ENCODE results near the gene PKN1.

Gene PKN1

DNA sequence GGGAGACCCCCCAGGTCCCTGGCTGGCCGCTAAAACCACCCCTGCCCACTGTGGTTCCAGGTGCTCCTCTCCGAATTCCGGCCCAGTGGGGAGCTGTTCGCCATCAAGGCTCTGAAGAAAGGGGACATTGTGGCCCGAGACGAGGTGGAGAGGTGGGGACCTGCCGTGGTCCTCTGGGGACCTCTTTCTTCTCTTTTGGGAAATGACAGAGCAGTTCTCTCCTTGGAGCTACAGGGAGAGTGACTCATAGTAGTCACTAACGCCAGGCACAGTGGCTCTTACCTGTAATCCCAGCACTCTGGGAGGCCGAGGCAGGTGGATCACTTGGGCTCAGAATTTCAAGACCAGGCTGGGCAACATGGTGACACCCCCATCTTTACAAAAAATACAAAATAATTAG lies 34.7 kb downstream of the PKN1 start:
- DNase-seq = no peak

DNA sequence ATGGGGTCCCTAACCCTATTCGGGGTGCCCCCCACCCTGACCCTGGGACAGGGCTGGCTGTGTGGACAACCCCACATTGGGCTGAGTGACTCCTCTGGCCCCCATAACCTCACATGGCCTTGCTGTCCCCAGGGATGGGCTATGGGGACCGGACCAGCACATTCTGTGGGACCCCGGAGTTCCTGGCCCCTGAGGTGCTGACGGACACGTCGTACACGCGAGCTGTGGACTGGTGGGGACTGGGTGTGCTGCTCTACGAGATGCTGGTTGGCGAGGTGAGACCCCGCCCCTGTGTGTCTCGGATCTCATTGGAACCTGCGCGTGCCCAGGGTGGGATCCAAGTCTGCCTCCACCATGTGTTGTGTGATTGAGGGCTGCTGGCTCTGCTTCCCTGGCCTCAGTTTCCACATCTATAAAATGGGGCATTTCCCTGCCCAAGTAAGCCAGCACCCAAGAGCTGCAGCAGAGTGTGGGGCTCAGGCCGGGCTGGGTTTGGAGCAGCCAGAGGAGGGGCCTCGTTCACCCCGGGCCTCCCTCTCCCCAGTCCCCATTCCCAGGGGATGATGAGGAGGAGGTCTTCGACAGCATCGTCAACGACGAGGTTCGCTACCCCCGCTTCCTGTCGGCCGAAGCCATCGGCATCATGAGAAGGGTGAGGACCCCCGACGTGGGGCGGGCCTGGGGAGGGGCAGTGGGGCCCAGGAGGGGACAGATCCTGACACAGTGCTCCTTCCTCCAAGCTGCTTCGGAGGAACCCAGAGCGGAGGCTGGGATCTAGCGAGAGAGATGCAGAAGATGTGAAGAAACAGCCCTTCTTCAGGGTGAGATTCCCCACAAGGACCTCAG lies 37.1 kb downstream of the PKN1 start:
- DNase-seq = no peak

DNA sequence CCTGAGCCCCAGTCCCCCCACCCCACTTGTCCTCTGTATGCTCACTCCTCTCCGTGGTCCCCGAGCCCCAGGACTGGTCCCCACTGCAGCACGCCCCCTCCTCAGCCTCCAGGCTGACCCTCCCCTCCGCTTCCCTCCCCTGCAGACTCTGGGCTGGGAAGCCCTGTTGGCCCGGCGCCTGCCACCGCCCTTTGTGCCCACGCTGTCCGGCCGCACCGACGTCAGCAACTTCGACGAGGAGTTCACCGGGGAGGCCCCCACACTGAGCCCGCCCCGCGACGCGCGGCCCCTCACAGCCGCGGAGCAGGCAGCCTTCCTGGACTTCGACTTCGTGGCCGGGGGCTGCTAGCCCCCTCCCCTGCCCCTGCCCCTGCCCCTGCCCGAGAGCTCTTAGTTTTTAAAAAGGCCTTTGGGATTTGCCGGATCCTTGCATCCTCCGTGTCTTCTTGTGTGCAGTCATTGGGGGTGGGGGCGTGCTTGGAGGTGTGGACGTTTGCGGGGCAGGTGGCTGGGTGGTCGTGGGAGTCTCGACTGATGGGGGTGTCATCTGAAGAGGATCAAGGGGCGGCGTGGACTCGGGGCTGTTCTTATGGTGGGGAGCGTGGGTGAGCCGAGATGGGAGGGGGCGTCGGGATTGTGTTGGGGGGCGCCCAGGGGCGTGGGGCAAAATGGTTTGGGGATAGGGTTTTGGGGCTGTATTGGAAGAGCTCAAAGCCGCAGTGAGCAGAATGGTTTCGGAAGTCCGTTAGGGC lies 38.5 kb downstream of the PKN1 start:
- DNase-seq = no peak

DNA sequence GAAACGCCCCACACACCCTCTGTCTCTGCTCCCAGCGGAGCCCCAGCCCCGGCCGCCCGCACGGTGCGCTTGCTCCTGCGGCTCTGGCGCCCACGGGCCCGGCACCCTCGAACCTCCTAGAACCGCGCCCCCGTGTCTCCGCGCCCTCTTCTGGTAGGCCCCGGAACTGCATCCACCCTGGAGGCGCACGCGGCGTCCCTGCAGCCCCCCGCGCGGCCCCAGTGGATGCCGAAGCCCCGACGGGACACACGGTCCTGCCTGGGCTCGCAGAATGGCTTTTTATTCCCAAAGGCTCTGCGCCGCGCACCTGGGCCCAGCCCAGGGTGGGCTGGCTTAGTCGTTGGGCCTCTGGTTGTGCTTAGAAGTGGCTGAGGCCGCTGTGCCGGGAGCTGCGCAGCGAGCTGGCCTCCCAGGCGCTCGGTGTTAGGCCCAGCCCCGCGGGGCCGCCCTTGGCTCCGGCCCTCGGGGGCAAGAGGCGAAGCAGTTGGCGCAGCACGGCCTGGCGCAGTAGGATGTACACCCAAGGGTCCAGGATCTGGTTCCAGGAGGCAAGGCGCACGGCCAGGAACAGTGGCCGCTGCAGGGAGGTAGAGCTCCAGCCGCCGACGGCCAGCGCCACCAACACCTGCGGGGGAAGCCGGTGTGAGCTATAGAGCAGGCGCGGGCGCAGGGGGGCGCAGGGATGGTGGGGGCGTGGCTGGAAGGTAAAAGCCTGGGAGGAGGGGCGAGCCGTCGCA lies 39.3 kb downstream of the PKN1 start:
- DNase-seq = peak; percentile 88

DNA sequence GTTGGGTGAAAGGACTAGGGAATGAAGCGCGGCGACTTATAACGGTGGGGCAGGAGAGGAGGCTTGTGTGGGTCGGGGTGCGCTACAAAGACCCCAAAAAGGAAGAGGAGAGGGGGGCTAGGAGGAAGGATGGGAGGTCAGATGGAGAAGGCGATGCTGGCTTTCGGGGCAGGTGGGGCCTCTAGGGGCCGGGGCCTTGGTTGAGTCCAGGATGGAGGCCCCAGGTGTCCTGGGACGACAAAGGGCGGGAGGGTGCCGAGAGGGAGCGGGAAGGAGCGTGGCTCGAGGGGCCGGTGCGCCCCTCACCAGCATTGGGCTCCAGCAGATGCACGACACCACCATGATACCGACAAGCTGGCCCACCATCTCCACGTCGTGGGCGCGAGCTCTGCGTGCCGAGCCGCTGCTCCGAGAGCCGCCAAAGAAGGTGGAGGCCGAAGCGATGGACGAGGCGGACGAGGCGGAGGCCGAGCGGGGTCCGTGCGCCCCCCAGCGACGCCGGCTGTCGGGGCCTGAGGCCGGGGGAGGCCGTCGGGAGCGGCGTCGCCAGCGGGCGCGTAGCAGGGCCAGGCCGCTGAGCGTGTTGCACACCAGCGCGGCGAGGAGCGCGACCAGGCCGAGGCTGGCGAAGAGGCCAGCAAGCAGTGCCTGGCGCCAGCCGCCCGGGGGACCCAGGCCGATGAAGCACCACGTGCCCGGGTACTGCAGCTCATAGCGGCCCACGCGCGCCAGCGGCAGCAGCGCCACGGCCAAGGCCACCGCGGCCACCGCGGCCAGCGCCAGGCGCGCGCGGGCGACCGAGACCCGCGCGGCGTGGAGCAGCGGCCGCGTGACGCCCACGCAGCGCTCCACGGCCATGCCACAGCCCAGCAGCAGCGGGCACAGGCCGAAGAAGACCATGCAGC lies 40.2 kb downstream of the PKN1 start:
- DNase-seq = no peak

DNA sequence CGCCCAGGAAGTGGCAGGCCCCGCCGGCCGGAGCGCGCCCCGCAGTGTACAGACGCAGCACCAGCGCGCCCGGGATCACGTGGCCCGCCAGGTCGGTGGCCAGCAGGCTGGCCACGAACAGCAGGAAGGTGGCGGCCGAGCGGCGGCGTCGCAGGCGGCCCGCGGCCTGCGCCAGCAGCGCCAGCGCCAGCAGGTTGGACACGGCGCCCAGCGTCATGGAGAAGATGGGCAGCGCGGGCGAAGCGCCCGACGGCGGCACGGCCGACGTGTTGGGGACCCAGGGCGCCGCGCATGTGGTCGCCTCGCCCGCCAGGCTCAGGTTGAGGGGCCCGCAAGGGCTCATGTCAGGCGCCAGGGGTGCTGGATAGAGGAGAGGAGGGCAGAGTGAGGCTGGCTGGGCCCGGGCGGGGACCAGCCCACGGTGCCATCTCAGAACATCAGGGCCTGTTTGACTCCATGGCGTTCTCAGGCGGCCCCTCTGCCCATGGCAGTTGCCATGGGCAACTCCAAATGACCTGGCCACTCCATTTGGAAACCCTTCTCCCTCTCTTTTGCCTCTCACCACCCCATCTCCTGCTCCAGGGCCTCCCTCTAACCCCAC lies 41.0 kb downstream of the PKN1 start:
- no peak for DNase-seq

DNA sequence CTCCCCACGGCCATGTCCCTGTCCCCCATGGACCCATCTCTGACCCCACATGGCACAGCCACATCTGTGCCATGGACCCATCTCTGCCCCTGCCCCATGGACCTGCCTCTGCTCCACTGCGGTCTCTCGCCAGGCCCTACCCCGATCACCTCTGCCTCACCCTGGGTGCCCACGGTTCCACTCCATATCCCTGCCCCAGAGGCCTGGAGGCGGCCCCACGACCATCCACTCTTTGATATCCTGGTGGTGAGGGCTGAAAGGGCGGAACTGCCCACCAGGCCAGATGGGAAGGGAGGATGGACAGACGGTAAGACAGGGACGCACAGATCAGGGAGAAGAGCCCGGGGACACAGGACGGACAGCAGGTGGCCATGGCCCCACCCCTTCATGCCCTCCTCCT lies 41.7 kb downstream of the PKN1 start:
- DNase-seq = no peak

DNA sequence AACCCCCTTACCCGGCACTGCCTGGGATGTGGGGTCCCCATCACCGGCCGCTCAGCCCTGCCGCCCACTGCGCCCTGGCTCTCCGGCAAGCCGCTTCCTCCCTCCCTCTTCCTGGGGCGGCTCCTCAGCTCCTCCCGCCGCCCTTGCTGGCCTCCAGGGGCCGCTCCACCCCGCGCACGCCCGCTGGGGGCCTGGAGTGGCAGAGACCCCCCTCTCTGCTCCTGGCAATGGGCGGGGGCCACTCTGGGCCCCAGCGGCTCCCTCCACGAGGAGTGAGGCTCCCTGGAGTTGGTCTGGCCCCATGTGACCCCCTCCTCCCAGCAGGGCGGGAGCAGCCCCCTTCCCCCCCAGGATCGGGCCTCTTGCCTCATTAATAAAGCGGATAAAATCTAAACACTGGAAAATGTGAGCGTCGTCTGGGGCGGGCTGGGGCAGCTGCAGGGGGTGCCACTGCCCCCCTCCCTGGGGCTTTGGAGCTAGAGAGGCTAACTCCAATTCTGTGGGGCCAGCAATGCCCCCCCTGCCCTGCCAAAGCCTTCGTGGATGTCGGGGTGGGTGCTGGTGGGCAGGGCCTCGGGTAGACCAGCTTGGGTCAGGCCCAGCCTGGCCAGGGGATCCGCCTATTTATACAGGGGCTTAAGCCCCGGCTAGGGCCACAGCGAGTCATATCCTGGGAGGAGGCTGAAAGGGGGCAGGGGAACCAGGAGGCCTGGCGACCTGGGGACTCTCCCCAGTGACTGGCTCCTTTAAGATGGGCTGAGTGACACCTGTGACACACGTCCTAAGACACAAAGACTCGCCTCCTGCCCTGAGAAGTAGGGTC lies 42.4 kb downstream of the PKN1 start, which contains the start of gene PTGER1:
Gene PTGER1, minus strand, starts transcription at position 104 of the 823 bp plus-strand sequence. CDS start 1,034 bp downstream, outside the sequence.
- DNase-seq = peak; percentile 33

DNA sequence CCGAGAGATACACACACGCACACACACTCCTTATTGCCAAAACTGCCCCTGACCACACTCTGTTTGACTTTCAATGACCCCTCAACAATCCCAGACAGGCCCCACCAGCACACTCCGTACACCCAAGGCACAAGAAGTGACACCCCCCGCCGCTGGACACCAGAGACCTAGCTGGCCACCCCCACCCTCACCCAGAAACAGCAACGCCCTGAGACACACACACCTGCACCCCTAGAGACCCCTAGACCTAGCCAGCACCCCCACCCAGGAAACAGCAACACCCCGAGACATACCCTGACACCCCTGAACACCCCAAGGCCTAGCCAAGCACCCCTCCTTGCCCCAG lies 43.2 kb downstream of the PKN1 start:
- DNase-seq = no peak

DNA sequence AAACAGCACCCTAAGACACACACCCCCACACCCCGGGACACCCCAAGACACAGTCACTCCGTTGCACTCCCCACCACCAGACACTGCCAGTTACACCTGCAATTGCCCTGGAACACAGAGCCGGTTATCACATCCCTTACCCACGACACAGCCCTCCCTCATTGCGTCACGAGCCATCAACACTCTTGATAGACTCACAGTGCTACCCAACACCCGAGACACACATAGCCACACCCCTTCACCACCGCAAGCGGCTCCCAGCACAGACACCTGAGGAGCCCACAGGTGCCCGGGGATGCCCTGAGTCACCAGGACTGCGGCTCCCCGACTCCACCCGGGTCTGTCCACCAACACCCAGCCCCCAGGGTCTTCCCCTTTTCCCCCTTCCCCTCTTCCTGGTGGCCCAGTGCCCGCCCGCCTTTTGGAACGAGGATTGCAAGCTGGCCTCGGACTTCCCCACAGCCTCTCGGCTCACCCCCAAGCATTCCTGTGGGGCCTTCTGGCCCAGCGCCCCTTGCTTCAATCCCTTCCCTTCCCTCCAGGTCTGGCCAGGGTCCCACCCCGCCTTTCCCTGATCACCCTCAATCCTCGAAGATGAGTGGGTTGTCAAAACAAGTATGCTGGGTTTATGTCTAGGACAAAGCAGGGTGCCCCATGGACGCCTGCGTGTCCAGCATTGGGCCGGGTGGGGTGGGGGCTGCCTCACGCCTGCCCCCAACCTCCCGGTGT lies 43.7 kb downstream of the PKN1 start:
- peak; percentile 15 for DNase-seq

DNA sequence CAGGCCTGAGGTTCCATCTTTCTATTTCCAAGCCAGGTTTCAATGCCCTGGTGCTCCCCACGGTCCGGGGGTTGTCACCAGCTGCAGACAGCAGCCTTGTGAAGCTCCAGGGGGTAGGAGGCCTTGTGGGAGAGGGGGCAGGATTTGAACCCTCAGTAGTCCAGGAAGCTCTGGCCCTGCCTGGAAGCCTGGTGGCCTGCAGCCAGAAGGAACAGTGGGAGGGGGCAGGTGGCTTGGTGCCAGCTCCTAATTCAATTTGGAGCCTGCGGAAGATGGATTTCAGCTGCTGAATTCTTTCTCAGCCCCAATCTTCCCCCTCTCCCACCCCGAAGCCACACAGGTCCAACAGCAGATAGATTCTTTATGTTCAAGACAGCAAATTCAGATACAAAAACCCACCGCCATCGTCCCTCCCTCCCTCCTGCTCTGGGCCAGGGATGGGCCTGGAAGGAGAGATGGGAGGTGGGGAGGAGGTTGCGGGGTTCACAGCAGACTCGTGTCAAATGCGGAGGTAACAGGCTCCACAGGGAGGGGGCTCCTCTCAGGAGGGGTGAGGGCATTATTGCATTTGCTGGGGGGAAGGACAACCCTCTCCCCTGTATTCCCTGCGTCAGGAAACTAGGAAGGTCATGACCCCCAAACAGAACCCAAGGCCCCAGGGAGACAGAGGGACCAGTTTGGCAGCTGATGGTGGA lies 44.5 kb downstream of the PKN1 start:
- DNase-seq = no peak

DNA sequence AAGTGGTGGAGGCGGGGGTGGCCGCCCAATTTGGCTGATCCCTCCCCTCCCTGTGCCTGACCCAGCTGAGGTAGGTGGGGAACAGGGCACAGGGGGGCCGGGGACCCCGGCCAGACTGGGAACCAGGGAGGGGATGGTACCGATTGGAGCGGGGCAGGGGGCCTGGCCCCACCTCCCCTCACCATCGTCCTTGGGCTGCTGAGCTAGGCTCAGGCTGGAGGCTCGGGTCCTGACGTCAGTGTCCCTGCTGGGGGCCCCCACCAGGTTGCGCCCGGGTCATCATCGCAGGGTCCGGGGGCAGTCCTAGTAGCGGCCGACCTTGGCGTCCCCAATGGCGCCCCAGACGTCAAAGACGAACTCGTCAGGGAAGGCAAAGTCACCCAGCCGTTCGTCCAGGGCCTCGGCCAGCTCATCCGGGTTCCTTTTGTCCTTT lies 45.0 kb downstream of the PKN1 start:
- DNase-seq = no peak

DNA sequence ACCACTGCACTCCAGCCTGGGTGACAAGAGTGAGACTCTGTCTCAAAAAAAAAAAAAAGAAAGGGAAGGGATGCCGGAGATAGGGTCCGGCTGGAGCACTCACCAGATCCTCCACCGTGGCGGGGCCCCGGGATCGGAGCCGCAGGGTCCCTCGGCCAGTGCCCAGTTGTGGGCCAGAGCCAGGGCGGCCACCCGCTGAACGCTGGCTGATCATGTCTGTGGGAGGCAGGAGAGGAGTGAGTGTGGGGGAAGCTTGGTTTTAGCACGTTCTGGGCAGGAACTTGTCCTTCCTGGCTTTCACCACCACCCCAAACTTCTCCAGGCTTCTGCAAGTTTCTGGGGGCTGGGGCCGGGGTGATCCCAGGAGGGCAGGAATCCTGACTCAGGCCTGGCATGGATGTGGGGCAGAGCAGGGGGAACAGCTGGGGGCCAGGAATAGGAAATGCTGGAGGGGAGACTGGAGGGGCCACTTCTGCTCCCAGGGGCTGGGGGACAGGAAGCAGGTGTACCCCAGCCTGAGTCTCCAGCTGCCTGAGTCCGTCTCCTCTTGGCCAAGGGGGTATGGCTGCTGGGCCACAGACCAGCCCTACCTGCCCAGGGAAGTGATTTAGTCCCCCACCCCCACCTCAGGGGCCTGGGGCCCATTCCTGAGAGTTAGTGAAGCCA lies 46.3 kb downstream of the PKN1 start:
- DNase-seq = no peak

DNA sequence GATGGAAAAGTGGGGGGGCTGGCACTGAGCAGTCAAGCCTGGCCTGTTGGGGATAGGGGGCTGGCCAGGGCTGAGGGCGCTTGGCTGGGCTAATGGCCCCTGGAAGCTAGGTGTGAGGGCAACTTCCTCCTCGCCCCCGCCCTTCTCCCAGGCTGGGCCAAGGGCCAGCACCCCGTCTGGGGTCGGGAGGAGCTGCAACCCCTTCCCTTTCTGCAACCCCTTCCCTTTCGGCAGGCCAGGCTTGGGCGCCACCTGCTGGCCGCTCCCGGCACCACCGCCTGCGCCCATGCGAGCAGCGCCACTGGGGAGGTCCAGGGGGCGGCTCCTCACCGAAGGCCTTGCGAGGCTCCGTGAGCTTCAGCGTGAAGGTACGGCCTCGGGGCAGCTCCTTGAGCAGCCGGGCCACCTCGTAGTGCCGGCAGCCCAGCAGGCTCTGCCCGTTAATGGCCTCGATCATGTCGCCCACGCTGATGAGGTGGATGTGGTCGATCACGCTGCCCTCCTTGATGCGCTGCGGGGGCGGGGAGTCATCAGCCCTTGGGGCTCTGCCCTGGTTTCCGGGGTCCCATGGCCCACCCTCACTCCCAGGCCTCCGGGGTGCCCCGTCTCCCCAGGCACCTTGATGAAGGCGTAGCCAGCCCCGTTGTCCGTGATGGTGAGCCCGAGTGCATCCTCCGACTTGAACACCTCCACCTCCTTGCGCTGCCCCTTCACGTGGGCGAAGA lies 47.0 kb downstream of the PKN1 start:
- DNase-seq = peak; percentile 74

DNA sequence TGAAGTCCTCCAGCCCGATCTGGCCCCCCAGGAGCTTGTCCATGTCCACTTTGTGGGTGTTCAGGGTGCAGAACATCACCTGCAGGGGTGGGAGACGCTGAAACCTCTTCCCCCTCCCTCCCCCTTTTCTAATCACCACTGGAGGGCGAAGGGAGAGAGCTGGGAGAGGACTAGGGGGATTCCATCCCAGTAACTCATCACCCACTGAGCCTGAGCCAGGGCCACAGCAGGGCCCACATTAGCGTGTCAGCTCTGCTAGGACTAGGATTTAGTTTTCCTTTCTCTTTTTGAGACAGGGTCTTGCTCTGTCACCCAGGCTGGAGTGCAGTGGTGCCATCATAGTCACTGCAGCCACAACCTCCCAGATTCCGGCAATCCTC lies 47.6 kb downstream of the PKN1 start:
- no peak for DNase-seq

DNA sequence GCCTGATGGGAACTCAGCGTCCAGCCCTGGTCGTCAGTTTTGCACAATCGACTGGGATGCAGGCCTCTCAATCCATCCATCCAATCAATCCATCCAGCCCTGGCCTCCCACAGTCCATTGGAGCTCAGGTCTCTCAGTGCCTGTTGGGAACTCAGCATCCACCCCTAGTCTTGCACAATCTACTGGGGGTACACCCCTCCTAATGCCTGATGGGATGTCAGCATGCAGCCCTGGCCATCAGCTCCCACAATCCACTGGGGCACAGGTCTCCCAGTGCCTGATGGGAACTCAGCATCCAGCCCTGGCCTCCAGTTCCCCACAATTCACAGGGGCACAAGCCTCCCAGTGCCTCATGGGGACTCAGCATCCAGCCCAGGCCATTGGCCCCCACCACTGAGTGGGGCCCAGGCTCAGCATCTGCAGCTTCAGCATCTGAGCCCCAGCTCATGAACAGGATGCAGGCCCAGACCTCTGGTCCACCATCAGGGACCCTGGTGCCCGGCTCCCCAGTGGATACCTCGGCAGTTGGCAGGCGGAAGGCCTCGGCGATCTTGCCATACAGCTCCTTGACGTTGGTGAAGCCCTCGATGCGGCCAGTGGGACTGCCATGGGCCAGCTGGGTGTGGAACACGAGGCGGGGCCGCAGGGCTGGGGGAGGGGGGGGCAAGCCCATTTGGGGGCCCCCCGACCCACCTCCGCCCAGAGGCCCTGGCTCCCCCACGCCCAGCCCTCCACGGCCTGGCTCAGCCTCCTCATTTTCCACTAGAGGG lies 49.3 kb downstream of the PKN1 start:
- DNase-seq = no peak

DNA sequence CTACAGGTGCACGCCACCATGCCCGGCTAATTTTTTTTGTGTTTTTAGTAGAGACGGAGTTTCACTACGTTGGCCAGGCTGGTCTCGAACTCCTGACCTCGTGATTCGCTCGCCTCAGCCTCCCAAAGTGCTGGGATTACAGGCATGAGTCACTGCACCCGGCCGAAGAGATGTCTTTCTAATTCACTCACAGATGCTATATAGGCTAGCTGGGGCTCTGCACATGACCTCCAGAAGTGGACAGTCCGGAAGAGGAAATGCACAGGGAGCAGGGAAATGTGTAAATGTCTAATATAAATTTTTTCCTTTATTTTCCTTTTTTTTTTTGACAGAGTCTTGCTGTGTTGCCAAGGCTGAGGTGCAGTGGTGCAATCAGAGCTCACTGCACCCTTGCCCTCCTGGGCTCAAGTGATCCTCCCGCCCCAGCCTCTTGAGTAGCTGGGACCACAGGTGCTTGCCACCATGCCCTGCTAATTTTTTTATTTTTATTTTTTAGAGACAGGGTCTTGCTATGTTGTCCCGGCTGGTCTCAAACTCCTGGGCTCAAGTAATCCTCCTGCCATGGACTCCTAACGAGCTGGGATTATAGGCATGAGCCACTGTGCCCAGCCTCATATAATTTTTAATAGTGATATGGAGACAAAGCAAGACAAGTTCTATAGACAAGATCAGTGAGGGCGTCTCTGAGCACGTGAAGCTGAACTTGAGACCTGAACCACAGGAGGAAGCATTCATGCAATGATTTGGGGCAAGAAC lies 54.4 kb downstream of the PKN1 start:
- no peak for DNase-seq
